ENCODE measurements around the gene TMEM200C.

TMEM200C gene

DNA sequence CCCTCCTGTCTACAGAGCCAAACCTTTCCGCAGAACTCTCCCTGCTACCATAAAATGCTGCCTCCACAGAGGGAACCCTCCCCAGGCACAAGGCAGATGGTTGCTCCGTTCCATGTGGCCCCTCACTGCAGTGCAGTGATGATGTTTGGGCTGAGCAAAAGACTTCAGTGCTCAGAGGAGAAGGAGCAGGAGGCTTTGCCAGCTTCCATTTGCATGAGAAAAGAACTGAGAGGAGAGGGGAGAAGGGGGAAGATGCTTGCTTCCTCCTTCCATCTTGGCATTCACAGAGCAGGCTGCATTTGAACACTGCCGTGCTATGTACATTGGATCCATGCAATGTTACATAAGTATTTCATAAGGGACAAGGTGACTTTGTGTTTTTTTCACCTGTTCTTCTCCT, 46.6 kb upstream of the TMEM200C start:
- no peaks in the 10 kb centered on the region for H3K36me3 ChIP-seq (ENCODE audit: control insufficient read depth in 1 of 2, insufficient read depth in 2 of 2, low read length in 2 of 2)
- no peak overlapping the region for H3K14ac ChIP-seq (ENCODE audit: low read length)
- H3K18ac ChIP-seq (ENCODE audit: low read length) = no peak overlapping the region
- no peak overlapping the region for H2AK5ac ChIP-seq (ENCODE audit: low read length)
- H3K4me3 ChIP-seq (ENCODE audit: low read depth, low read length) = no peak overlapping the region
- no peaks in the 10 kb centered on the region for H3K79me1 ChIP-seq (ENCODE audit: low read length)
- no peak overlapping the region for H3K23ac ChIP-seq (ENCODE audit: low read length)
- H2BK5ac ChIP-seq (ENCODE audit: low read depth, low read length, poor library complexity) = no peak overlapping the region
- no peak overlapping the region for H3K27ac ChIP-seq (ENCODE audit: low read depth, low read length)
- no peak overlapping the region for H3K4me2 ChIP-seq (ENCODE audit: low read length)
- no peak overlapping the region for H2BK12ac ChIP-seq (ENCODE audit: low read length)
- no peak overlapping the region for H3K4ac ChIP-seq (ENCODE audit: low read depth, low read length)
- no peak overlapping the region for H2BK120ac ChIP-seq (ENCODE audit: insufficient read depth, low read length, poor library complexity)
- H3K9ac ChIP-seq (ENCODE audit: low read length) = no peak overlapping the region
- H3K4me1 ChIP-seq (ENCODE audit: control insufficient read depth in 1 of 2, insufficient read depth in 2 of 2, low read length in 2 of 2) = no peaks in the 10 kb centered on the region
- H3K9me3 ChIP-seq (ENCODE audit: insufficient read depth, low read depth, low read length) = no peaks in the 10 kb centered on the region
- H3K79me2 ChIP-seq (ENCODE audit: control insufficient read depth, insufficient read depth, low read length, poor library complexity) = no peaks in the 10 kb centered on the region
- no peak overlapping the region for H4K8ac ChIP-seq (ENCODE audit: low read depth, low read length)
- WGBS (ENCODE audit: extremely low coverage, insufficient coverage, insufficient read length) = no CpG with 5 or more reads among the region's 3 CpGs
- no peak overlapping the region for H4K91ac ChIP-seq (ENCODE audit: low read depth, low read length)
- DNase-seq = no peak
- H4K12ac ChIP-seq (ENCODE audit: low read depth, low read length) = no peak overlapping the region
- no peak overlapping the region for H2AFZ ChIP-seq (ENCODE audit: insufficient read depth, low read length, poor library complexity)
- no peaks in the 10 kb centered on the region for H3K27me3 ChIP-seq (ENCODE audit: insufficient read depth, low read length)

DNA sequence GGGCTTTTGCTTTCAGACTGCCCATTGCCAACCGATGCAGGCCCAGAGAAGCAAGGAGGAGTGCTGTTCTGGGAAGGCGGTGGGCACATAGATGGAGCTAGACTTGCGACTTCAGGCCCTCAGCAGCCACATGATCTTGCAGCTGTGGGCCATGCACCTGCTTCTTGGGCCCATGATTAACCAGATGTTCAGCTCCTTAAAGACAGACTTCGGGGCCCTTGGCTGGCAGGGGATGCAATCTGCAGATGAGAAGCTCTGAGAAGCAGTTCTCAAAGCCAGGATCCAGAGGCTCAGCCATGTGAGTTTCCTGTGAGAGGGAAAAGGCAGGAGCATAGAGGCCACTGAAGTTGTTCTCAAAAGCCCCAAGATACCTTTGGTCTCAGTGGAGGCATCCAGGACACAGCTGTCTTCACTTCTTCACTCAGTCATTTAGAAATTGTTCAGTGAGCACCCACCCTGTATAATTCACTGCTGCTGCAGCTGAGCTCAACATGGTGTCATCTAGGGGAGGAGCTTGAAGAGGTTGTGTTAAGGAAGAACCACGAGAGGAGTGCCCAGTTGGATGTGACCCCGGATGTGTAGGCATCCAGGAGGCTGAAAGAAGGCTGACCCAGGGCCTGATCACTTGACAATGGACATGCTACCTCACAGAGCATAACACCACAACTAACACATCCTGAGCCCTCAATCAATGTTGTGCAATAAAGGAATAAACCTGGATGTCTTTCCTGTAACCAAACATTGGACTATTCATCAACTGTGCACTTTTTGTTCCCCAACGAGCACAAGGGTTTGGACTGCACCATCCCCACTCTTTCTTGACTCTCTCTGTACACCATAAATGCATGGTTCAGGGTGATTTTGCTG, 44.7 kb upstream of the TMEM200C start:
- Histone ChIP-seq H3K9ac (ENCODE audit: low read length) (no peak overlapping the region), H2BK5ac (ENCODE audit: low read depth, low read length, poor library complexity) (no peak overlapping the region), H3K4me3 (ENCODE audit: low read depth, low read length) (no peak overlapping the region), H3K4ac (ENCODE audit: low read depth, low read length) (no peak overlapping the region), H2AFZ (ENCODE audit: insufficient read depth, low read length, poor library complexity) (no peak overlapping the region), H3K9me3 (ENCODE audit: insufficient read depth, low read depth, low read length) (no peaks in the 10 kb centered on the region), H3K4me2 (ENCODE audit: low read length) (no peak overlapping the region), H3K36me3 (ENCODE audit: control insufficient read depth in 1 of 2, insufficient read depth in 2 of 2, low read length in 2 of 2) (no peaks in the 10 kb centered on the region), H3K18ac (ENCODE audit: low read length) (no peak overlapping the region), H4K8ac (ENCODE audit: low read depth, low read length) (no peak overlapping the region), H2AK5ac (ENCODE audit: low read length) (no peak overlapping the region), H3K14ac (ENCODE audit: low read length) (no peak overlapping the region), H3K79me1 (ENCODE audit: low read length) (no peaks in the 10 kb centered on the region), H3K79me2 (ENCODE audit: control insufficient read depth, insufficient read depth, low read length, poor library complexity) (no peaks in the 10 kb centered on the region), H3K27me3 (ENCODE audit: insufficient read depth, low read length) (no peaks in the 10 kb centered on the region), H4K12ac (ENCODE audit: low read depth, low read length) (no peak overlapping the region), H4K91ac (ENCODE audit: low read depth, low read length) (no peak overlapping the region), H2BK12ac (ENCODE audit: low read length) (no peak overlapping the region), H3K23ac (ENCODE audit: low read length) (no peak overlapping the region), H2BK120ac (ENCODE audit: insufficient read depth, low read length, poor library complexity) (no peak overlapping the region), H3K27ac (ENCODE audit: low read depth, low read length) (no peak overlapping the region), H3K4me1 (ENCODE audit: control insufficient read depth in 1 of 2, insufficient read depth in 2 of 2, low read length in 2 of 2) (no peaks in the 10 kb centered on the region)
- no peak for DNase-seq
- no CpG with 5 or more reads among the region's 7 CpGs for WGBS (ENCODE audit: extremely low coverage, insufficient coverage, insufficient read length)

GRCh38 chr18:5937795-5938194, 42.5 kb upstream of the TMEM200C start:
- Histone ChIP-seq H3K4me2 (ENCODE audit: low read length) (no peak overlapping the region), H3K79me1 (ENCODE audit: low read length) (no peaks in the 10 kb centered on the region), H3K9me3 (ENCODE audit: insufficient read depth, low read depth, low read length) (no peaks in the 10 kb centered on the region), H3K23ac (ENCODE audit: low read length) (no peak overlapping the region), H4K12ac (ENCODE audit: low read depth, low read length) (no peak overlapping the region), H3K18ac (ENCODE audit: low read length) (no peak overlapping the region), H2AFZ (ENCODE audit: insufficient read depth, low read length, poor library complexity) (no peak overlapping the region), H2BK120ac (ENCODE audit: insufficient read depth, low read length, poor library complexity) (no peak overlapping the region), H3K14ac (ENCODE audit: low read length) (no peak overlapping the region), H2BK5ac (ENCODE audit: low read depth, low read length, poor library complexity) (no peak overlapping the region), H3K4ac (ENCODE audit: low read depth, low read length) (no peak overlapping the region), H3K27ac (ENCODE audit: low read depth, low read length) (no peak overlapping the region), H4K8ac (ENCODE audit: low read depth, low read length) (no peak overlapping the region), H3K4me3 (ENCODE audit: low read depth, low read length) (no peak overlapping the region), H2AK5ac (ENCODE audit: low read length) (no peak overlapping the region), H2BK12ac (ENCODE audit: low read length) (no peak overlapping the region), H3K79me2 (ENCODE audit: control insufficient read depth, insufficient read depth, low read length, poor library complexity) (no peaks in the 10 kb centered on the region), H4K91ac (ENCODE audit: low read depth, low read length) (no peak overlapping the region), H3K9ac (ENCODE audit: low read length) (no peak overlapping the region), H3K36me3 (ENCODE audit: control insufficient read depth in 1 of 2, insufficient read depth in 2 of 2, low read length in 2 of 2) (no peaks in the 10 kb centered on the region), H3K4me1 (ENCODE audit: control insufficient read depth in 1 of 2, insufficient read depth in 2 of 2, low read length in 2 of 2) (no peaks in the 10 kb centered on the region), H3K27me3 (ENCODE audit: insufficient read depth, low read length) (no peaks in the 10 kb centered on the region)
- DNase-seq = no peak
- no CpG with 5 or more reads among the region's 3 CpGs for WGBS (ENCODE audit: extremely low coverage, insufficient coverage, insufficient read length)

DNA sequence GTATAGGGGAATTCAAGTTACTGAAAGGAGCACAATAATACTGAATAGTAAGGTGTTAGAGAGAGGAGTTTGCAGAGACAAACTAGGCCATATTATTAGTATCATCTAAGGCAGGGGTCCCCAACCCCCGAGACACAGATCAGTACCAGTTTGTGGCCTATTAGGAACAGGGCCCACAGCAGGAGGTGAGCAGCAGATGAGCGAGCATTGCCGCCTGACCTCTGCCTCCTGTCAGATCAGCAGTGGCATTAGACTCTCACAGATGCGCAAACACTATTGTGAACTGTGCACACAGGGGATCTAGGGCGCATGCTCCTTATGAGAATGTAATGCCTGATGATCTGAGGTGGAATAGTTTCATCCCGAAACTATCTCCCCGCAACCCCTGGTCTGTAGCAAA, 41.8 kb upstream of the TMEM200C start:
- no peaks in the 10 kb centered on the region for H3K79me1 ChIP-seq (ENCODE audit: low read length)
- H3K9ac ChIP-seq (ENCODE audit: low read length) = no peak overlapping the region
- no peak overlapping the region for H3K23ac ChIP-seq (ENCODE audit: low read length)
- no peak for DNase-seq
- H2BK5ac ChIP-seq (ENCODE audit: low read depth, low read length, poor library complexity) = no peak overlapping the region
- H3K79me2 ChIP-seq (ENCODE audit: control insufficient read depth, insufficient read depth, low read length, poor library complexity) = no peaks in the 10 kb centered on the region
- no peak overlapping the region for H4K91ac ChIP-seq (ENCODE audit: low read depth, low read length)
- H2AFZ ChIP-seq (ENCODE audit: insufficient read depth, low read length, poor library complexity) = no peak overlapping the region
- WGBS (ENCODE audit: extremely low coverage, insufficient coverage, insufficient read length) = no CpG with 5 or more reads among the region's 7 CpGs
- H4K12ac ChIP-seq (ENCODE audit: low read depth, low read length) = no peak overlapping the region
- H2AK5ac ChIP-seq (ENCODE audit: low read length) = no peak overlapping the region
- H4K8ac ChIP-seq (ENCODE audit: low read depth, low read length) = no peak overlapping the region
- H3K36me3 ChIP-seq (ENCODE audit: control insufficient read depth in 1 of 2, insufficient read depth in 2 of 2, low read length in 2 of 2) = no peaks in the 10 kb centered on the region
- no peak overlapping the region for H3K4me3 ChIP-seq (ENCODE audit: low read depth, low read length)
- H3K18ac ChIP-seq (ENCODE audit: low read length) = no peak overlapping the region
- H3K27me3 ChIP-seq (ENCODE audit: insufficient read depth, low read length) = no peaks in the 10 kb centered on the region
- H3K9me3 ChIP-seq (ENCODE audit: insufficient read depth, low read depth, low read length) = no peaks in the 10 kb centered on the region
- no peak overlapping the region for H3K4me2 ChIP-seq (ENCODE audit: low read length)
- no peak overlapping the region for H3K4ac ChIP-seq (ENCODE audit: low read depth, low read length)
- H3K27ac ChIP-seq (ENCODE audit: low read depth, low read length) = no peak overlapping the region
- no peak overlapping the region for H2BK120ac ChIP-seq (ENCODE audit: insufficient read depth, low read length, poor library complexity)
- H3K14ac ChIP-seq (ENCODE audit: low read length) = no peak overlapping the region
- H2BK12ac ChIP-seq (ENCODE audit: low read length) = no peak overlapping the region
- no peaks in the 10 kb centered on the region for H3K4me1 ChIP-seq (ENCODE audit: control insufficient read depth in 1 of 2, insufficient read depth in 2 of 2, low read length in 2 of 2)
